Mesenchymal stem cell (in vitro differentiated cells and primary cell): ENCODE results near the gene PCSK9.

Experiments used
- DNase-seq: peaks from one replicate; pipeline ENCODE4 v3.0.0-alpha.2; 2013
- H2AFZ ChIP-seq: one replicate; pipeline ENCODE4 v1.6.1; 2013; ENCODE audit warnings: low read depth, mild to moderate bottlenecking, control low read depth, inconsistent platforms, low read length, moderate library complexity
- H2AK5ac ChIP-seq: 2 replicates; pipeline ENCODE4 v1.6.1; 2013; ENCODE audit warnings: low read length, moderate library complexity, mild to moderate bottlenecking, inconsistent platforms; ENCODE audit not compliant: severe bottlenecking
- H2BK120ac ChIP-seq: one replicate; pipeline ENCODE4 v1.6.1; 2013; ENCODE audit warnings: low read depth, mild to moderate bottlenecking, inconsistent platforms, low read length, moderate library complexity
- H2BK12ac ChIP-seq, 2 experiments: one replicate each; pipeline ENCODE4 v1.6.1; 2013; ENCODE audit warnings: inconsistent platforms in 2 of 2, low read length in 2 of 2, mild to moderate bottlenecking in 2 of 2, moderate library complexity in 2 of 2, control low read depth in 1 of 2
- H2BK15ac ChIP-seq: one replicate; pipeline ENCODE4 v1.6.1; 2013; ENCODE audit warnings: mild to moderate bottlenecking, low read depth, inconsistent platforms; ENCODE audit not compliant: poor library complexity, severe bottlenecking
- H2BK5ac ChIP-seq: 2 replicates; pipeline ENCODE4 v1.6.1; 2013; ENCODE audit warnings: low read depth, mild to moderate bottlenecking, low read length, control low read depth, inconsistent platforms; ENCODE audit not compliant: poor library complexity, severe bottlenecking
- H3K14ac ChIP-seq, 2 experiments: one replicate each; pipeline ENCODE4 v1.6.1; 2013; ENCODE audit warnings: inconsistent platforms in 2 of 2, low read length in 2 of 2, control low read depth in 1 of 2, mild to moderate bottlenecking in 1 of 2, moderate library complexity in 1 of 2
- H3K18ac ChIP-seq, 2 experiments: one replicate each; pipeline ENCODE4 v1.6.1; 2013; ENCODE audit warnings: inconsistent platforms in 2 of 2, low read length in 2 of 2, control low read depth in 1 of 2, low read depth in 1 of 2, mild to moderate bottlenecking in 1 of 2
- H3K23ac ChIP-seq, 2 experiments: one replicate each; pipeline ENCODE4 v1.6.1; 2013; ENCODE audit warnings: inconsistent platforms in 2 of 2, low read length in 2 of 2, mild to moderate bottlenecking in 2 of 2, moderate library complexity in 2 of 2, control low read depth in 1 of 2
- H3K27ac ChIP-seq: 2 replicates; pipeline ENCODE4 v1.5.1; 2013; ENCODE audit warnings: mild to moderate bottlenecking, moderate library complexity, low read length, control low read depth, inconsistent platforms; ENCODE audit not compliant: poor library complexity, severe bottlenecking
- H3K27me3 ChIP-seq, 2 experiments: 2 replicates each; pipeline versions ENCODE4 v1.6.1 to v1.7.0; 2013; ENCODE audit warnings: low read length in 2 of 2, mild to moderate bottlenecking in 2 of 2, moderate library complexity in 2 of 2, control low read depth in 1 of 2, inconsistent platforms in 1 of 2; ENCODE audit not compliant: control insufficient read depth in 1 of 2, insufficient read depth in 1 of 2
- H3K36me3 ChIP-seq, 2 experiments: 2 replicates each; pipeline versions ENCODE4 v1.6.1 to v1.7.0; 2013; ENCODE audit warnings: low read length in 2 of 2, control low read depth in 1 of 2, inconsistent platforms in 1 of 2, low read depth in 1 of 2, mild to moderate bottlenecking in 1 of 2; ENCODE audit not compliant: insufficient read depth in 2 of 2, control insufficient read depth in 1 of 2
- H3K4ac ChIP-seq, 2 experiments: one replicate each; pipeline ENCODE4 v1.6.1; 2013; ENCODE audit warnings: inconsistent platforms in 2 of 2, low read length in 2 of 2, mild to moderate bottlenecking in 2 of 2, moderate library complexity in 2 of 2, control low read depth in 1 of 2, low read depth in 1 of 2
- H3K4me1 ChIP-seq: 2 replicates; pipeline ENCODE4 v1.6.1; 2013; ENCODE audit warnings: low read depth, low read length, control low read depth; ENCODE audit not compliant: control insufficient read depth, insufficient read depth
- H3K4me2 ChIP-seq: 2 replicates; pipeline ENCODE4 v1.6.1; 2013; ENCODE audit warnings: low read length, mild to moderate bottlenecking, inconsistent platforms; ENCODE audit not compliant: poor library complexity, severe bottlenecking
- H3K4me3 ChIP-seq, 2 experiments: 2 replicates each; pipeline versions ENCODE4 v1.5.1 to v1.7.0; 2013; ENCODE audit warnings: low read length in 2 of 2, mild to moderate bottlenecking in 2 of 2, control low read depth in 1 of 2, low read depth in 1 of 2; ENCODE audit not compliant: insufficient read depth in 1 of 2
- H3K79me1 ChIP-seq: replicated peaks from 2 replicates; pipeline ENCODE4 v1.6.1; 2013; ENCODE audit warnings: mild to moderate bottlenecking, control low read depth, low read length, inconsistent platforms; ENCODE audit not compliant: poor library complexity, severe bottlenecking
- H3K9ac ChIP-seq: 2 replicates; pipeline ENCODE4 v1.7.0; 2013; ENCODE audit warnings: mild to moderate bottlenecking, low read length, moderate library complexity
- H3K9me3 ChIP-seq: 2 replicates; pipeline ENCODE4 v1.7.0; 2013; ENCODE audit warnings: mild to moderate bottlenecking, low read length; ENCODE audit not compliant: control insufficient read depth
- H4K8ac ChIP-seq: one replicate; pipeline ENCODE4 v1.6.1; 2013; ENCODE audit warnings: inconsistent platforms, mild to moderate bottlenecking, low read length, moderate library complexity
- H4K91ac ChIP-seq: one replicate; pipeline ENCODE4 v1.6.1; 2013; ENCODE audit warnings: mild to moderate bottlenecking, low read length, inconsistent platforms
- WGBS: methylation state at CpG from one replicate; pipeline ENCODE4 v1.1.7; 2013; ENCODE audit warnings: mixed read lengths; 5-methylcytosine and 5-hydroxymethylcytosine counted together

Gene PCSK9

DNA sequence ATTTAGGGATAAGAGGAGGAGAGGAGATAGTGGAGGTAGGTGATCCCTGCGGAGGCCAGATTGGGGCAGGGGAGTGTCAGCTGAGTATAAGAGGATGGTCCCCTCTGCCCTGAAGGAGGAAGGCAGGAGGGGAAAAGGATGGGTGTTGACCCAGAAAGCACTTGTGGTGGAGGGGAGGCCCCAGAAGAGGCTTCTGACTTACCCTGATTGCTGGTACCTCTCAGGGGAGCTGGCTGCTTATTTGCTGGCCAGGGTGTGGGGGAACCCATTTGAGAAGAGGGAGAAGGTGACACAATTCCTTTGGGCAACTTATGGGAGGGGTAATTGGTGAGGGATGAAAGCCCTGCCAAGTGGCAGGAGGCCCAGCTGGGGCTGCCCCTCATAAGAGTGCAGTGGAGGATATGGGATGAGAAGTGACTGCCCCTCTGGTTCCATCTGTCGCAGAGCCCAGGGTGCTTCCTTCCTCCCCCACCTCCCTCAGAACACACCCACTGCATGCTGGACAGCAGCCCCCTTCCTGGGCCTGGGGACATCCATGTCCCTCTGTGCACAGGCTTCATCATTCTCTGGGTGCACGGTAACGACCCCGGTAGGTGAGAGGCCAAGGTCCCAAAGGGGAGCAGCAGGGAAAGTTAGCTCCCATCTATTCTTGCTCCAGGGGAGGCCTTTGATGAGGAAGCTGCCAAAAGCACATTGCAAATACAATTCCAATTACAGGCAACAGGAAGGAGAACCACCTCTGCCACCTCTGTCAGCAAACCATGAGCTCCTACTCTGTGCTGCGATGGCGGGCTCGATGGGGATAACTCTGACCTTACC is 1.4 kb upstream of the PCSK9 start:
- no peak overlapping the region for H3K14ac ChIP-seq
- no peak overlapping the region for H2BK12ac ChIP-seq
- H3K79me1 ChIP-seq, result no peaks in the 10 kb centered on the region
- DNase-seq, result no peak
- H4K8ac ChIP-seq, result no peak overlapping the region
- no peak overlapping the region for H3K9ac ChIP-seq
- H3K4me1 ChIP-seq, result peaks cover 12% of the 10 kb centered on the region
- no peaks in the 10 kb centered on the region for H3K9me3 ChIP-seq
- H3K23ac ChIP-seq, result peak overlapping the region in 1 of 2 experiments; percentile 23
- no peak overlapping the region for H4K91ac ChIP-seq
- no peak overlapping the region for H3K4me3 ChIP-seq
- no peaks in the 10 kb centered on the region for H3K36me3 ChIP-seq
- H3K27me3 ChIP-seq, result peaks cover 53 to 96% of the 10 kb centered on the region in 2 experiments
- H3K27ac ChIP-seq, result no peak overlapping the region
- 94% methylated on average over 8 of the region's 8 CpGs for WGBS
- no peak overlapping the region for H2BK5ac ChIP-seq
- H3K4ac ChIP-seq, result no peak overlapping the region
- no peak overlapping the region for H3K18ac ChIP-seq
- no peak overlapping the region for H2AK5ac ChIP-seq
- H3K4me2 ChIP-seq, result no peak overlapping the region
- no peak overlapping the region for H2AFZ ChIP-seq
- no peak overlapping the region for H2BK15ac ChIP-seq
- no peak overlapping the region for H2BK120ac ChIP-seq

DNA sequence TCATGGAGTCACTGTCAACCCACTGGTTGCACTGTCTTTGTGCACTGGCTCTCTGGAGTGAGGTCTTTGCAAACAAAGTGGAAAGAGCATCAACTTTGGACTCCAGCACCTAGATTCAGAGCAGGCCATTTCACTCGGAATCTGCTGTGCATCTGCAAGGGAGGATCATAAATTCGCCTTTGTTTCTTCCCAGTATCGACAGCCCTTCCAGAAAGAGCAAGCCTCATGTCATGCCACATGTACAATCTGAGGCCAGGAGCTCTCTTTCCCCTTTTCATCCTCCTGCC is 853 bp upstream of the PCSK9 start:
- H2BK5ac ChIP-seq, result no peak overlapping the region
- H3K14ac ChIP-seq, result no peak overlapping the region
- no peaks in the 10 kb centered on the region for H3K9me3 ChIP-seq
- H3K4me1 ChIP-seq, result peaks cover 12% of the 10 kb centered on the region
- H2BK120ac ChIP-seq, result no peak overlapping the region
- H2BK12ac ChIP-seq, result no peak overlapping the region
- no peak overlapping the region for H2AK5ac ChIP-seq
- no peak overlapping the region for H3K4ac ChIP-seq
- H4K91ac ChIP-seq, result no peak overlapping the region
- no peak for DNase-seq
- no peak overlapping the region for H3K4me2 ChIP-seq
- H2AFZ ChIP-seq, result no peak overlapping the region
- H3K27ac ChIP-seq, result no peak overlapping the region
- H4K8ac ChIP-seq, result no peak overlapping the region
- H3K18ac ChIP-seq, result no peak overlapping the region
- H3K9ac ChIP-seq, result no peak overlapping the region
- peaks cover 53 to 93% of the 10 kb centered on the region in 2 experiments for H3K27me3 ChIP-seq
- WGBS, result 100% methylated on average over 3 of the region's 3 CpGs
- no peak overlapping the region for H2BK15ac ChIP-seq
- no peak overlapping the region for H3K4me3 ChIP-seq
- no peaks in the 10 kb centered on the region for H3K36me3 ChIP-seq
- no peaks in the 10 kb centered on the region for H3K79me1 ChIP-seq
- H3K23ac ChIP-seq, result no peak overlapping the region

DNA sequence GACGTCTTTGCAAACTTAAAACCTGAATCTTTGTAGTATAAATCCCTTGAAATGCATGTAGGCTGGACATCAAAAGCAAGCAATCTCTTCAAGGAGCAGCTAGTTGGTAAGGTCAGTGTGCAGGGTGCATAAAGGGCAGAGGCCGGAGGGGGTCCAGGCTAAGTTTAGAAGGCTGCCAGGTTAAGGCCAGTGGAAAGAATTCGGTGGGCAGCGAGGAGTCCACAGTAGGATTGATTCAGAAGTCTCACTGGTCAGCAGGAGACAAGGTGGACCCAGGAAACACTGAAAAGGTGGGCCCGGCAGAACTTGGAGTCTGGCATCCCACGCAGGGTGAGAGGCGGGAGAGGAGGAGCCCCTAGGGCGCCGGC is 390 bp upstream of the PCSK9 start:
- no peak overlapping the region for H2AFZ ChIP-seq
- H2BK15ac ChIP-seq, result no peak overlapping the region
- H3K27ac ChIP-seq, result no peak overlapping the region
- no peak overlapping the region for H3K18ac ChIP-seq
- no peak overlapping the region for H4K91ac ChIP-seq
- H2BK12ac ChIP-seq, result no peak overlapping the region
- no peaks in the 10 kb centered on the region for H3K79me1 ChIP-seq
- peaks cover 53 to 93% of the 10 kb centered on the region in 2 experiments for H3K27me3 ChIP-seq
- H3K9me3 ChIP-seq, result no peaks in the 10 kb centered on the region
- H3K9ac ChIP-seq, result no peak overlapping the region
- 43% methylated on average over 9 of the region's 9 CpGs for WGBS
- no peak overlapping the region for H2BK5ac ChIP-seq
- H3K4ac ChIP-seq, result no peak overlapping the region
- H3K23ac ChIP-seq, result no peak overlapping the region
- H3K36me3 ChIP-seq, result no peaks in the 10 kb centered on the region
- peaks cover 12% of the 10 kb centered on the region for H3K4me1 ChIP-seq
- H3K14ac ChIP-seq, result no peak overlapping the region
- H3K4me2 ChIP-seq, result peak overlapping the region; percentile 81
- peak overlapping the region in 1 of 2 experiments; percentile 65 for H3K4me3 ChIP-seq
- no peak overlapping the region for H4K8ac ChIP-seq
- H2BK120ac ChIP-seq, result no peak overlapping the region
- H2AK5ac ChIP-seq, result no peak overlapping the region
- no peak for DNase-seq

DNA sequence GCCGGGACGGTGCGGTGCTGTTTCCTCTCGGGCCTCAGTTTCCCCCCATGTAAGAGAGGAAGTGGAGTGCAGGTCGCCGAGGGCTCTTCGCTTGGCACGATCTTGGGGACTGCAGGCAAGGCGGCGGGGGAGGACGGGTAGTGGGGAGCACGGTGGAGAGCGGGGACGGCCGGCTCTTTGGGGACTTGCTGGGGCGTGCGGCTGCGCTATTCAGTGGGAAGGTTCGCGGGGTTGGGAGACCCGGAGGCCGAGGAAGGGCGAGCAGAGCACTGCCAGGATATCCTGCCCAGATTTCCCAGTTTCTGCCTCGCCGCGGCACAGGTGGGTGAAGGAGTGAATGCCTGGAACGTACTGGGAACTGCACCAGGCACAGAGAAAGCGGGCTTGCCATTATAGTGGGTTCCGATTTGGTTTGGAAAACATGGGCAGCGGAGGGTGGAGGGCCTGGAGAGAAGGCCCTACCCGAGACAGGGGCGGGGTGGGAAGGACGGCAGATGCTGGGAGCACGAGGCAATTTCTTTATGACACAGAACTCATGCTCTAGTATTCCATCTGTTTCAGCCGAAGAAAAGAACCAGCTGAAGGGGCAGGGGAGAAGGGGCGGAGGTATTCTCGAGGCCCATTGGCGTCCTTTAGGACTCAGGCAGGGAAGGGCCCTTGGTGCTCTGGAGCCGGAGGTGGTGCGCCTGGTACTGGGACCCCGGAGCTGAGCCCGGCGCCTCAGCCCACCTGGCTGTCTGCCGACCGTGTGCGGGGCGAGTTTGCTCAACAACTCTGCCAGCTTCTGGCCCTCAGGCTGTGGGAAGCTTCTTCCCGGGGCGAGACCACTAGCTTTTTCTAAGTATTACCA is 960 bp downstream of the PCSK9 start:
- H3K9me3 ChIP-seq, result no peaks in the 10 kb centered on the region
- no peaks in the 10 kb centered on the region for H3K36me3 ChIP-seq
- no peak overlapping the region for H2BK5ac ChIP-seq
- H2AFZ ChIP-seq, result no peak overlapping the region
- H3K23ac ChIP-seq, result no peak overlapping the region
- H4K8ac ChIP-seq, result no peak overlapping the region
- no peak overlapping the region for H2BK120ac ChIP-seq
- no peak overlapping the region for H3K4ac ChIP-seq
- peaks cover 12% of the 10 kb centered on the region for H3K4me1 ChIP-seq
- WGBS, result 24% methylated on average over 47 of the region's 49 CpGs
- H2BK15ac ChIP-seq, result no peak overlapping the region
- DNase-seq, result no peak
- H3K79me1 ChIP-seq, result no peaks in the 10 kb centered on the region
- no peak overlapping the region for H3K18ac ChIP-seq
- no peak overlapping the region for H4K91ac ChIP-seq
- no peak overlapping the region for H3K27ac ChIP-seq
- H2AK5ac ChIP-seq, result no peak overlapping the region
- H3K14ac ChIP-seq, result no peak overlapping the region
- no peak overlapping the region for H2BK12ac ChIP-seq
- H3K4me2 ChIP-seq, result peak overlapping the region; percentile 81
- H3K27me3 ChIP-seq, result peaks cover 49 to 84% of the 10 kb centered on the region in 2 experiments
- H3K9ac ChIP-seq, result no peak overlapping the region
- peak overlapping the region; percentile 11 to 65 for H3K4me3 ChIP-seq
